CD4-positive, alpha-beta T cell treated with Interleukin-17A for 4 hours (primary cell): ENCODE results near the gene BRK1.
A peak's percentile ranks its signal among the peaks of the same experiment; 100 is the strongest.
"Not testable (repeated sequence)": the region's sequence is repeated elsewhere in the genome, so short reads cannot be mapped to it uniquely, and the experiment has no call there.

Experiments used
- DNase-seq: peaks from one replicate; pipeline ENCODE4 v3.0.0-alpha.2; 2020; ENCODE audit warnings: mixed read lengths

BRK1 gene

GRCh38 chr3:10115326-10116137 is at the start of gene BRK1:
TSS of gene BRK1 (plus strand) at chr3:10115675. CDS start at chr3:10115702, 27 bp downstream.
- peak; percentile 95 for DNase-seq

- not testable (repeated sequence) for DNase-seq
Observed at GRCh38 chr3:10070077-10070476, 45.4 kb upstream of the BRK1 start.

GRCh38 chr3:10074666-10075065 is 40.8 kb upstream of the BRK1 start:
- DNase-seq = no peak

GRCh38 chr3:10081871-10082270 is 33.6 kb upstream of the BRK1 start:
- no peak for DNase-seq

- DNase-seq = no peak
Observed at GRCh38 chr3:10085738-10086137, 29.7 kb upstream of the BRK1 start.

- DNase-seq = no peak
Observed at GRCh38 chr3:10088256-10088655, 27.2 kb upstream of the BRK1 start.

- no peak for DNase-seq
Observed at GRCh38 chr3:10090179-10090578, 25.3 kb upstream of the BRK1 start.

- DNase-seq = not testable (repeated sequence)
Observed at GRCh38 chr3:10090774-10091173, 24.7 kb upstream of the BRK1 start.

GRCh38 chr3:10091387-10091786 is 24.1 kb upstream of the BRK1 start:
- not testable (repeated sequence) for DNase-seq

GRCh38 chr3:10093678-10094077 is 21.8 kb upstream of the BRK1 start:
- DNase-seq = no peak

- DNase-seq = no peak
Observed at GRCh38 chr3:10099041-10099440, 16.4 kb upstream of the BRK1 start.

- DNase-seq = no peak
Observed at GRCh38 chr3:10106919-10107318, 8.6 kb upstream of the BRK1 start.

GRCh38 chr3:10108091-10108490 is 7.4 kb upstream of the BRK1 start, which contains the start of gene FANCD2OS:
TSS of gene FANCD2OS (minus strand) at chr3:10108255. CDS start at chr3:10104774, 3,481 bp downstream.
- no peak for DNase-seq

- no peak for DNase-seq
Observed at GRCh38 chr3:10116138-10116460, 624 bp downstream of the BRK1 start.

GRCh38 chr3:10116928-10117327 is 1.5 kb downstream of the BRK1 start:
- DNase-seq = no peak

GRCh38 chr3:10119376-10119775 is 3.9 kb downstream of the BRK1 start:
- DNase-seq = no peak

- DNase-seq = no peak
Observed at GRCh38 chr3:10121064-10121463, 5.6 kb downstream of the BRK1 start.

- DNase-seq = no peak
Observed at GRCh38 chr3:10122724-10123123, 7.2 kb downstream of the BRK1 start.

GRCh38 chr3:10135872-10136271 is 20.4 kb downstream of the BRK1 start:
- DNase-seq = not testable (repeated sequence)

GRCh38 chr3:10136426-10137005 is 21.0 kb downstream of the BRK1 start:
- DNase-seq = no peak

- no peak for DNase-seq
Observed at GRCh38 chr3:10137178-10137577, 21.7 kb downstream of the BRK1 start.

GRCh38 chr3:10140996-10141546 is 25.6 kb downstream of the BRK1 start:
- DNase-seq = no peak

- peak; percentile 40 for DNase-seq
Observed at GRCh38 chr3:10142707-10143560, 27.5 kb downstream of the BRK1 start.
